Natural killer cell (primary cell): ENCODE measurements around the gene GPBP1. TPM values are rescaled to one million over a fixed set of nuclear protein-coding genes. Genes with fewer than 3 reads are reported as not detected.
"Not testable (repeated sequence)": the region's sequence is repeated elsewhere in the genome, so short reads cannot be mapped to it uniquely, and the experiment has no call there.

Experiments
- ATAC-seq, 3 donors: fragments of 150-1000 bp in 2 of 3; fragments of 200-7000 bp in 1 of 3; cut with Tn5 transposase; 1 replicate in 1 of 3; 2 replicates in 2 of 3; pipeline ENCODE4 v1.10.0; 2021; ENCODE audit warnings: mild to moderate bottlenecking in 2 of 3, moderate library complexity in 2 of 3
- DNase-seq, 2 donors: peaks; one replicate each; pipeline versions ENCODE4 v3.0.0 to v3.0.0-alpha.2; 2013 to 2021; ENCODE audit warnings: mixed read lengths in 1 of 2
- H3K27ac ChIP-seq: one replicate; pipeline ENCODE4 v1.5.1; 2013; ENCODE audit warnings: mild to moderate bottlenecking, low read length
- H3K27me3 ChIP-seq: one replicate; pipeline ENCODE4 v1.6.1; 2013; ENCODE audit warnings: low read length; ENCODE audit not compliant: control insufficient read depth, insufficient read depth
- H3K36me3 ChIP-seq: one replicate; pipeline ENCODE4 v1.6.1; 2013; ENCODE audit warnings: low read length; ENCODE audit not compliant: control insufficient read depth, insufficient read depth
- H3K4me1 ChIP-seq: one replicate; pipeline ENCODE4 v1.6.1; 2013; ENCODE audit warnings: low read length; ENCODE audit not compliant: control insufficient read depth, insufficient read depth
- H3K4me3 ChIP-seq: one replicate; pipeline ENCODE4 v1.5.1; 2013; ENCODE audit warnings: low read length
- H3K9me3 ChIP-seq: one replicate; pipeline ENCODE4 v1.6.1; 2013; ENCODE audit warnings: low read length; ENCODE audit not compliant: control insufficient read depth, insufficient read depth
- H3K27ac Mint-ChIP-seq, 2 donors: one replicate each; pipeline ENCODE4 v1.8.0; 2022; ENCODE audit warnings: mild to moderate bottlenecking in 2 of 2, mixed read lengths in 2 of 2, moderate library complexity in 1 of 2
- H3K27me3 Mint-ChIP-seq, 2 donors: one replicate each; pipeline ENCODE4 v1.8.0; 2022; ENCODE audit warnings: low read depth in 2 of 2, mixed read lengths in 2 of 2
- H3K36me3 Mint-ChIP-seq: one replicate; pipeline ENCODE4 v1.8.0; 2022; ENCODE audit warnings: mixed read lengths
- H3K4me1 Mint-ChIP-seq, 2 donors: one replicate each; pipeline ENCODE4 v1.8.0; 2022; ENCODE audit warnings: mixed read lengths in 2 of 2
- H3K4me3 Mint-ChIP-seq: one replicate; pipeline ENCODE4 v1.8.0; 2022; ENCODE audit warnings: mild to moderate bottlenecking, moderate library complexity, mixed read lengths
- H3K9me3 Mint-ChIP-seq, 2 donors: one replicate each; pipeline ENCODE4 v1.8.0; 2022; ENCODE audit warnings: mixed read lengths in 2 of 2
- WGBS: methylation state at CpG from one replicate; pipeline ENCODE4 v1.1.7; 2013; ENCODE audit warnings: missing lambda C conversion rate; ENCODE audit not compliant: insufficient coverage; 5-methylcytosine and 5-hydroxymethylcytosine counted together
- intact Hi-C: fragments of 100-400 bp; cut with micrococcal nuclease; formaldehyde crosslinking; loops from one replicate; pipeline ENCODE4 v1.14.2; 2022
- total RNA-seq, 4 donors: library from RNA; stranded (reverse); fragments of 120-200 nt in 1 of 4; gene quantifications; one replicate each; pipeline versions ENCODE4 v1.2.3 to v1.2.4, GENCODE V29; 2013 to 2022
- TF ChIP-seq, protein P1 (sequence below): fragments of 200-600 bp; IDR thresholded peaks from one replicate; pipeline ENCODE4 v1.8.0; 2022; ENCODE audit warnings: antibody characterized with exemption

The GPBP1 gene
- total RNA-seq, 3 donors from 2014 or later (not counting 1 experiment from before 2014, with no cell fraction given) = 104 to 130 (median 118) TPM

- no peaks in the 10 kb centered on the region for H3K27me3 Mint-ChIP-seq
- DNase-seq (no peak), ATAC-seq (peak in 1 of 3 donors; percentile 37)
- H3K27ac ChIP-seq = no peak overlapping the region
- no peak overlapping the region for H3K4me3 Mint-ChIP-seq
- H3K4me1 Mint-ChIP-seq = no peaks in the 10 kb centered on the region
- TF ChIP-seq, protein P1, sequence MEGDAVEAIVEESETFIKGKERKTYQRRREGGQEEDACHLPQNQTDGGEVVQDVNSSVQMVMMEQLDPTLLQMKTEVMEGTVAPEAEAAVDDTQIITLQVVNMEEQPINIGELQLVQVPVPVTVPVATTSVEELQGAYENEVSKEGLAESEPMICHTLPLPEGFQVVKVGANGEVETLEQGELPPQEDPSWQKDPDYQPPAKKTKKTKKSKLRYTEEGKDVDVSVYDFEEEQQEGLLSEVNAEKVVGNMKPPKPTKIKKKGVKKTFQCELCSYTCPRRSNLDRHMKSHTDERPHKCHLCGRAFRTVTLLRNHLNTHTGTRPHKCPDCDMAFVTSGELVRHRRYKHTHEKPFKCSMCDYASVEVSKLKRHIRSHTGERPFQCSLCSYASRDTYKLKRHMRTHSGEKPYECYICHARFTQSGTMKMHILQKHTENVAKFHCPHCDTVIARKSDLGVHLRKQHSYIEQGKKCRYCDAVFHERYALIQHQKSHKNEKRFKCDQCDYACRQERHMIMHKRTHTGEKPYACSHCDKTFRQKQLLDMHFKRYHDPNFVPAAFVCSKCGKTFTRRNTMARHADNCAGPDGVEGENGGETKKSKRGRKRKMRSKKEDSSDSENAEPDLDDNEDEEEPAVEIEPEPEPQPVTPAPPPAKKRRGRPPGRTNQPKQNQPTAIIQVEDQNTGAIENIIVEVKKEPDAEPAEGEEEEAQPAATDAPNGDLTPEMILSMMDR = no peak
- H3K36me3 ChIP-seq = no peaks in the 10 kb centered on the region
- H3K9me3 Mint-ChIP-seq = no peaks in the 10 kb centered on the region
- intact Hi-C loops = no loop called here
- no peaks in the 10 kb centered on the region for H3K27me3 ChIP-seq
- H3K4me1 ChIP-seq = no peaks in the 10 kb centered on the region
- WGBS = 81% methylated on average over 1 of the region's 2 CpGs
- no peaks in the 10 kb centered on the region for H3K36me3 Mint-ChIP-seq
- no peak overlapping the region for H3K27ac Mint-ChIP-seq
- no peak overlapping the region for H3K4me3 ChIP-seq
- no peaks in the 10 kb centered on the region for H3K9me3 ChIP-seq
Measured at GRCh38 chr5:57166276-57166675, 7.6 kb upstream of the GPBP1 start.

GRCh38 chr5:57167201-57167600, 6.7 kb upstream of the GPBP1 start:
- ATAC-seq (no peak), DNase-seq (no peak)
- no peak overlapping the region for H3K4me3 ChIP-seq
- Mint-ChIP-seq H3K36me3 (no peaks in the 10 kb centered on the region), H3K9me3 (no peaks in the 10 kb centered on the region), H3K27me3 (no peaks in the 10 kb centered on the region), H3K27ac (no peak overlapping the region), H3K4me3 (no peak overlapping the region), H3K4me1 (peaks cover 3 to 4% of the 10 kb centered on the region in 2 donors)
- no peaks in the 10 kb centered on the region for H3K27me3 ChIP-seq
- TF ChIP-seq, protein P1 = no peak
- intact Hi-C loops = no loop called here
- no peak overlapping the region for H3K27ac ChIP-seq
- no peaks in the 10 kb centered on the region for H3K36me3 ChIP-seq
- WGBS = 95% methylated on average over 5 of the region's 5 CpGs
- peaks cover 5% of the 10 kb centered on the region for H3K4me1 ChIP-seq
- H3K9me3 ChIP-seq = no peaks in the 10 kb centered on the region

GRCh38 chr5:57170116-57170515, 3.7 kb upstream of the GPBP1 start:
- intact Hi-C loops = loop anchor here (5.0 to 10.0 kb wide), 3 partner anchors 37 to 1175 kb away; partner anchors contain the start of gene IL6ST
- not testable (repeated sequence) for ATAC-seq, H3K4me3 Mint-ChIP-seq, H3K4me3 ChIP-seq, H3K36me3 Mint-ChIP-seq, H3K27ac ChIP-seq, H3K36me3 ChIP-seq, H3K27me3 Mint-ChIP-seq, H3K9me3 Mint-ChIP-seq, DNase-seq, H3K27ac Mint-ChIP-seq, H3K27me3 ChIP-seq, H3K9me3 ChIP-seq
- over 99% methylated on average over 12 of the region's 13 CpGs for WGBS
- H3K4me1 ChIP-seq = peaks cover 12% of the 10 kb centered on the region
- H3K4me1 Mint-ChIP-seq = peaks cover 18 to 25% of the 10 kb centered on the region in 2 donors

DNA sequence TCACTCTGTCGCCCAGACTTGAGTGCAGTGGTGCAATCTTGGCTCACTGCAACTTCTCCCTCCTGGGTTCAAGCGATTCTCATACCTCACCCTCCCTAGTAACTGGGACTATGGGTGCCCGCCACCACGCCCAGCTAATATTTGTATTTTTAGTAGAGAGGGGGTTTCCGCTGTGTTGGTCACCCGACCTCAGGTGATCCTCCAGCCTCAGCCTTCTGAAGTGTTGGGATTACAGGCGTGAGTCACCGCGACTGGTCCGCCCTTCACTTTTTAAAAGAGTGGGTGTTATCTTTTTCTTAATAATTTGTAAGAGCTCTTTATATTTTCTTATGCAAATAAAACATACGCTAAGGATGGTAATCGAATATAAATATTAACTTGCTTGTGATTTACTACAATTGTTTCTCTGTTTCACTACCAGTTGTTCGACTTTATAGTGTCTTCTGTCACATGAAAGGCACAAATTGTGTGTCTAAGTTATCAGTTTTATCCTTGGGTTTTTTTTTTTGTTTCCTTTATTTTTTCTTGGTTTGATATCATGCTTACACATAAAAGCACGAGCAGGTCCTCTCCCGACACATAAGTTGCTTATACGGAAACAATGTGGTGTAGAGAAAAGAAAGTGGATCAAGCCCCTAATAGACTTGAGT, 1.9 kb upstream of the GPBP1 start:
- Mint-ChIP-seq H3K36me3 (no peaks in the 10 kb centered on the region), H3K27ac (peak overlapping the region; percentile 98 to 100), H3K9me3 (no peaks in the 10 kb centered on the region), H3K4me3 (peak overlapping the region; percentile 98), H3K27me3 (no peaks in the 10 kb centered on the region), H3K4me1 (peaks cover 36 to 39% of the 10 kb centered on the region in 2 donors)
- H3K9me3 ChIP-seq = no peaks in the 10 kb centered on the region
- no peaks in the 10 kb centered on the region for H3K27me3 ChIP-seq
- WGBS = 56% methylated on average over 12 of the region's 16 CpGs
- DNase-seq (peak in 1 of 2 donors; percentile 56), ATAC-seq (no peak)
- H3K36me3 ChIP-seq = peaks cover 3% of the 10 kb centered on the region
- H3K4me3 ChIP-seq = peak overlapping the region; percentile 91
- intact Hi-C loops = loop anchor here (5.0 to 10.0 kb wide), 3 partner anchors 35 to 1177 kb away; partner anchors contain the start of gene IL6ST
- peak overlapping the region; percentile 98 for H3K27ac ChIP-seq
- TF ChIP-seq, protein P1 = no peak
- peaks cover 12% of the 10 kb centered on the region for H3K4me1 ChIP-seq
